HG03432 (cell line): ENCODE measurements around the gene PTDSS2.
A peak's percentile ranks its signal among the peaks of the same experiment; 100 is the strongest.
"Not testable (repeated sequence)": the region's sequence is repeated elsewhere in the genome, so short reads cannot be mapped to it uniquely, and the experiment has no call there.

ENCODE experiments used
- ATAC-seq: cut with Tn5 transposase; IDR thresholded peaks from one replicate; pipeline ENCODE4 v1.9.1; 2021; ENCODE audit warnings: mild to moderate bottlenecking, moderate library complexity; ENCODE audit not compliant: unreplicated experiment

Gene PTDSS2

GRCh38 chr11:449889-450808, at the start of gene PTDSS2:
TSS of gene PTDSS2 (plus strand) at chr11:450279. CDS start at chr11:450456, 177 bp downstream.
- ATAC-seq = peak; percentile 72

DNA sequence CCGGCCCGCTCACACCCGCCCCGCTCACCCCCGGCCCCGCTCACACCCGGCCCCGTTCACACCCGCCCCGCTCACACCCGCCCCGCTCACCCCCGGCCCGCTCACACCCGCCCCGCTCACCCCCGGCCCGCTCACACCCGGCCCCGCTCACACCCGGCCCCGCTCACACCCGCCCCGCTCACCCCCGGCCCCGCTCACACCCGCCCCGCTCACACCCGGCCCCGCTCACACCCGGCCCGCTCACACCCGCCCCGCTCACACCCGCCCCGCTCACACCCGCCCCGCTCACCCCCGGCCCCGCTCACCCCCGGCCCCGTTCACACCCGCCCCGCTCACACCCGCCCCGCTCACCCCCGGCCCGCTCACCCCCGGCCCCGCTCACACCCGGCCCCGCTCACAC, 48.9 kb upstream of the PTDSS2 start:
- not testable (repeated sequence) for ATAC-seq

DNA sequence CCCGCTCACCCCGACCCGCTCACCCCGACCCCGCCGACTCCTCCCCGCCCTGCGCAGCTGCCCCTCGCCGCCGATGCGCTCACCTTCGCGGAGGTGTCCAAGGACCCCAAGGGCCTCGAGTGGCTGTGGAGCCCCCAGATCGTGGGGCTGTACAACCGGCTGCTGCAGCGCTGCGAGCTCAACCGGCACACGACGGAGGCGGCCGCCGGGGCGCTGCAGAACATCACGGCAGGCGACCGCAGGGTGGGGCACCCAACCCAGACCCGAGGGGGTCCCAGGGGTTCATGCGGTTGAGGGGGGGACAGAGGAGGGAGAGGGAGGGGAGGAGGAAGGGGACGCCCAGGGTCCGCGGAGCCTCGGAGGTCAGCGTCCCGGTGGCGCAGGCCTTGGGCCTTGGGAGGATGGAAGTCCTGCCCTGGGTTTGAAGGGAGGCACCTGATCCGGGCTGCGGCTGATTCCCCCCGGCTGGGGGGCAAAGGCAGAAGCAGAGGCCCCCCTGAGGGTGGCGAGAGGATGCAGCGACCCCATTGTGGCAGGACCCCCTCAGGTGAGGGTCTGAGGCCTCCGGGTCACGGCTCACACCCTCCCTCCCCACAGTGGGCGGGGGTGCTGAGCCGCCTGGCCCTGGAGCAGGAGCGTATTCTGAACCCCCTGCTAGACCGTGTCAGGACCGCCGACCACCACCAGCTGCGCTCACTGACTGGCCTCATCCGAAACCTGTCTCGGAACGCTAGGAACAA, 46.9 kb upstream of the PTDSS2 start:
- no peak for ATAC-seq

DNA sequence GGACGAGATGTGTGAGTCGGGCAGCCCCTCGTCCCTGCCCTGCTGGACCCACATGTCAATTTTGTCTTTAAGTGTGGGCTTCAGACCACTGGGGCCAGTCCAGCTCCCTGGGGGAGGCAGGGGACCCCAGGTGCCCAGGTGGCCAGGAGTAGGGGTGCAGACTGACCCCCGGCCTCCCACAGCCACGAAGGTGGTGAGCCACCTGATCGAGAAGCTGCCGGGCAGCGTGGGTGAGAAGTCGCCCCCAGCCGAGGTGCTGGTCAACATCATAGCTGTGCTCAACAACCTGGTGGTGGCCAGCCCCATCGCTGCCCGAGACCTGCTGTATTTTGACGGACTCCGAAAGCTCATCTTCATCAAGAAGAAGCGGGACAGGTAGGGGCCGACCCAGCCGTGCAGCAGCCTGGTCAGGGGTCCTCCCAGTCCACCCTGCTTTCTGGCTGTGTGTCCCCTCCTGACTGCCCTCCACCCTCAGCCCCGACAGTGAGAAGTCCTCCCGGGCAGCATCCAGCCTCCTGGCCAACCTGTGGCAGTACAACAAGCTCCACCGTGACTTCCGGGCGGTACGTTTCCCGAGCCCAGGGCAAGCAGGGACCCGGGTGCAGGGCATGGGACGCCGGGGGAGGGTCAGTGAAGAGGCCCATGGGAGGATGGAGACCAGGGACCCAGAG, 46.2 kb upstream of the PTDSS2 start:
- ATAC-seq = no peak

DNA sequence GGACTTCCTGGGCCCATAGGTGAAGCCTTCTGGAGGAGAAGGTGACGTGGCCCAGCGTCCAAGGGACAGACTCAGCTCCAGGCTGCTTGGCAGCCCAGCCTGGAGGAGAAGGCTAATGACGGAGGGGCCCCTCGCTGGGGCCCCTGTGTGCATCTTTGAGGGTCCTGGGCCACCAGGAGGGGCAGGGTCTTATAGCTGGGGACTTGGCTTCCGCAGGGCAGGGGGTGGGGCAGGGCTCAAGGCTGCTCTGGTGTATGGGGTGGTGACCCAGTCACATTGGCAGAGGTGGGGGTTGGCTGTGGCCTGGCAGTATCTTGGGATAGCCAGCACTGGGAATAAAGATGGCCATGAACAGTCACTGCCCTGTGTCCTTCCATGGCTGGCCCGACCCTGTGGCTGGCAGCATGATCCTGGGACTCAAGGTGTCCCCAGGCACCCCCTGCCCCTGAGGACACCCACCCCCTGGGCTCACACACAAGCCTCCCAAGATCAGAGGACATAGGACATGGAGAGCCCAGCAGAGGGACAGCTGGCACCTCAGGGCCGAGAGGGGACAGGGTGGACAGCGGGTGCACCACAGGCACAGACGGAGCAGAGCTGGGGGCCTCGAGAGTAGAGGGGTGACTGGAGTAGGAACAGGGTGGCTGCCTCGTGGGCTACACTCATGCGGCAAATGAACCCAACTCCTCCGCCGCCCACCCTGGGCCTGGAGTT, 45.4 kb upstream of the PTDSS2 start:
- ATAC-seq = no peak

- ATAC-seq = no peak
Measured at GRCh38 chr11:405323-405953, 44.6 kb upstream of the PTDSS2 start.

DNA sequence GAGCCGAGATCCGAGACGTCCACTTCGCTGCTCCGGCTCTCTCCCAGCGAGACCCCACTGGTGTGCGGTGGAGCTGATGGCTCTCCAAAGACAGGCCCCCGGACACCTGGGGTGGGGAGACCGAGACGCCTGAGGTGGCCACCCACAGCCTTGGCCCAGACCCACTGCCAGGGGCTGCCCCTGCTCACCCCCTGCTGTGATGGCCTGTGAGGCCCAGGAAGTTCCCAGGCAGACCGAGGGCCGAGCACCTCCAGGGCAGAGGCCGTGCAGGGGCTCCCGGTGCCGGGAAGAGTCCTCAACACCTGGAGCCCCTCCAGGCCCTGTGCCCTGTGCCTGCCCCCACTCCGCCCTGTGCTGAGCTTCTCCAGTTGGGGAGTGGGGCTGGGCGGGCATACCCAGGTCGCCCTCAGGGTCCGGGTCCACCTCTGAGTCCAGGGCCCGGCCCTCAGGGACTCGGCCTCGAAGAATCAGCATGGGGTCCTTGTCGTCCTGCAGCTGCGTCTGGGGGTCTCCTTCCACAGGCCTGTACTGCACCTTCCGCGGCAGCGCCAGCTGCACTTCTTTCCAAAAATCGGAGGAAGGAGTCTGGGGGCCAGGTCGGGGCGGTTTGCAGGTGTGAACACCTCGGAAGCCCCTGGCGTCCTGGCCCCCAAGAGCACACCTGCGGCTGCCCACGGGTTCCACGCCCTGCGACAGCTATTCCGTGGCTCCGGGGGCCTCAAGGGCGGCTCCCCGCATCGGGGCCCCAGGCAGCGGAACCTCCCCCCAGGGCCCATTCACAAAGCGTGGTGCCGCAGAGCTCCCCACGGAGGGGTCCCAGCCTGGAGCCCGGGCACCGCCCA, 43.9 kb upstream of the PTDSS2 start:
- no peak for ATAC-seq

GRCh38 chr11:406796-407650, 43.1 kb upstream of the PTDSS2 start:
- ATAC-seq = peak; percentile 68

GRCh38 chr11:407651-408123, 42.4 kb upstream of the PTDSS2 start:
- ATAC-seq = no peak

GRCh38 chr11:408154-409007, 41.7 kb upstream of the PTDSS2 start:
- ATAC-seq = no peak

GRCh38 chr11:409008-409599, 41.0 kb upstream of the PTDSS2 start:
- ATAC-seq = no peak

DNA sequence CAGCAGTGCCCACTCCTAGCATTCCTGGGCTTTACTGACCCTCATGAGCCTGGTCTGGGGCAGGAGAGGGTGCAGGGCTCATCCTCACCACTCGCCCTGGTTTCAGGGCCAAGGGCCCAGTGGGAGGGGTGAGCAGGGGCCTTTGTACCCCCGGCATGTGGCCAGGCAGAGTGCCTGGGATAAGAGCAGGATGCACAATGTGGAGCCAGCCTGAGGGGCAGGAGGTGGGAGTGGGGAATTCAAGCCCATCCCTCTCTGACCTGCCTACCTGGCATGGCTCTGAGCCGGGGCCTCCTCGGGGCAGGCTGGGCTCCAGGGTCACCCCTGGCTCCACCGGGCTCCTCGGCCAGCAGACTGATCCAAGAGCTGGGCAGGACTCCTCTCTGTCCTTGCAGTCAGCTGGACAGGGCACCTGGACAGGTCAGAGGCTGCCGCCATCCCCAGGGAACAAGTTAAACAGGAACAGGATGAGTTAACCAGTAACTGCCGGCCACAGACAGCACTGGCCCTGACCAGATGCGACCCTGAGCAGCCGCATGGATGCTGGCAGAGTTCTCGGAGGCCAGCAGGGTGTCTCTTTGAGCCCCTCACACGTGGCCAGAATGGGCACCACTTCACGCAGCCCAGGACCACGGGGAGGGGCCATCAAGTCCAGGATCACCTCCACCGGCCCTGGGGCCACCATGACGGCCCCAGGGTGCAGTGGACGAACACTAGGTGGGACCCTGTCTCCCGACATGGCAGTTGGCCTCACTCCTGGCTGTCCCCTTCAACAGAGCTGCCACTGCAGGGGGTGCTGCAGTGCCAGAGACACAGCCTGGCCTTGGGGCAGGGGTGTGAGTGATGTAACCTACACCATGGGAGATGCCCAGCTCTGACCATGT, 40.2 kb upstream of the PTDSS2 start:
- no peak for ATAC-seq

DNA sequence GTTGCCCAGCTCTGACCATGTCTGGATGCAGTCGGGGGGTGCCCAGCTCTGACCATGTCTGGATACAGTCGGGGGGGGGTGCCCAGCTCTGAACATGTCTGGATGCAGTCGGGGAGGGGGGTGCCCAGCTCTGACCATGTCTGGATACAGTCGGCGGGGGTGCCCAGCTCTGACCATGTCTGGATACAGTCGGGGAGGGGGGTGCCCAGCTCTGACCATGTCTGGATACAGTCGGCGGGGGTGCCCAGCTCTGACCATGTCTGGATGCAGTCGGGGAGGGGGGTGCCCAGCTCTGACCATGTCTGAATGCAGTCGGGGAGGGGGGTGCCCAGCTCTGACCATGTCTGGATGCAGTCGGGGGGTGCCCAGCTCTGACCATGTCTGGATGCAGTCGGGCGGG, 39.4 kb upstream of the PTDSS2 start:
- not testable (repeated sequence) for ATAC-seq

DNA sequence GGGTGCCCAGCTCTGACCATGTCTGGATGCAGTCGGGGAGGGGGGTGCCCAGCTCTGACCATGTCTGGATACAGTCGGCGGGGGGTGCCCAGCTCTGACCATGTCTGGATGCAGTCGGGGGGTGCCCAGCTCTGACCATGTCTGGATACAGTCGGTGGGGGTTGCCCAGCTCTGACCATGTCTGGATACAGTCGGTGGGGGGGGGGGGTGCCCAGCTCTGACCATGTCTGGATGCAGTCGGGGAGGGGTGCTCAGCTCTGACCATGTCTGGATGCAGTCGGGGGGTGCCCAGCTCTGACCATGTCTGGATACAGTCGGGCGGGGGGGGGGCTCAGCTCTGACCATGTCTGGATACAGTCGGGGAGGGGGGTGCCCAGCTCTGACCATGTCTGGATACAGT, 38.6 kb upstream of the PTDSS2 start:
- ATAC-seq = not testable (repeated sequence)

GRCh38 chr11:412641-413119, 37.4 kb upstream of the PTDSS2 start:
- no peak for ATAC-seq
